ACHN (cell line): ENCODE measurements around the gene ZFPM1.
"Not testable (repeated sequence)": the region's sequence is repeated elsewhere in the genome, so short reads cannot be mapped to it uniquely, and the experiment has no call there.

Source experiments
- DNase-seq: peaks from one replicate; pipeline ENCODE4 v3.0.0-alpha.2; 2015
- in situ Hi-C: cut with HindIII; loops from 2 replicates; pipeline ENCODE4 v1.10.0; 2017; ENCODE audit warnings: low sequenced_read_pairs, low pct_ligation_motif_present, low pct_unique_long_range_greater_than_20kb

The ZFPM1 gene

GRCh38 chr16:88484505-88485365 is 31.7 kb downstream of the ZFPM1 start:
- no peak for DNase-seq
- in situ Hi-C loops = no loop called here

- in situ Hi-C loops, DNase-seq: not testable (repeated sequence)
Measured at GRCh38 chr16:88485366-88485741, 32.3 kb downstream of the ZFPM1 start.

DNA sequence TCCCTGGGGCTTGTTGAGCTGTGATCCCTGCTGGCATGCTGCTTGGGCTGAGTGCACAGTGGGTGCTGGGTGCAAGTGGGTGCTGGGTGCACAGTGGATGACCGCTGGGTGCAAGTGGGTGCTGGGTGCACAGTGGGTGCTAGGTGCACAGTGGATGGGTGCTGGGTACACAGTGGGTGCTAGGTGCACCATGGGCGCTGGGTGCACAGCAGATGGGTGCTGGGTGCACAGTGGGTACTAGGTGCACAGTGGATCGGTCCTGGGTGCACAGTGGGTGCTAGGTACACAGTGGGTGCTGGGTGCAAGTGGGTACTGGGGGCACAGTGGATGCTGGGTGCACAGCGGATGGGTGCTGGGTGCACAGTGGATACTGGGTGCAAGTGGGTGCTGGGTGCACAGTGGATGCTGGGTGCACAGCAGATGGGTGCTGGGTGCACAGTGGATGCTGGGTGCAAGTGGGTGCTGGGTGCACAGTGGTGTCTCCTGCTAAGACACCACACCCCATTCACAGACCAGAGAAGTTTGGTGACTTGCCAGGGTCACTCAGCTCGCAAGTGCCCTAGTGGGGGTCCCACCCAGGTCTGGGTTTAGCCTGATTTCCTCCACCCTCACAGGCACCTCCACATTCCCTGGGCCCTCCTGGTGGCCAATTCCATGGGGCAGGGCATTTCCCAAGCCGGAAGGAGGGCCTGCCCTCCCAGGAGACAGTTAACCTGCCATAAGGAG is 33.5 kb downstream of the ZFPM1 start:
- in situ Hi-C loops = no loop called here
- DNase-seq = no peak

DNA sequence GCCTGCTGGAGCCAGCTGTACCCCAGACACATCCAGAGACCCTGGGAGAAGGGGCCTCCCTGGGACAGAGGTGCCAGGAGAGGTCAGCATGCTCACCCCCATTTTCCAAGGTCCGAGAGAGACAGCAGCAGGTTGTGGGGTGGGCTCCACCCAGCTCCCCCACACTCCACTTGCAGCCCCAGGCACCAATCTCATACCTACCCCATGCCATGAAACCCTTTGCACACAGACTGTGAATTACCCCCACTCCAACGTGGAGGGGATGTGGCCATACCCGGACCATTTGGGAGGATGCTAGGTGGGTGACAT is 34.0 kb downstream of the ZFPM1 start:
- in situ Hi-C loops = no loop called here

DNA sequence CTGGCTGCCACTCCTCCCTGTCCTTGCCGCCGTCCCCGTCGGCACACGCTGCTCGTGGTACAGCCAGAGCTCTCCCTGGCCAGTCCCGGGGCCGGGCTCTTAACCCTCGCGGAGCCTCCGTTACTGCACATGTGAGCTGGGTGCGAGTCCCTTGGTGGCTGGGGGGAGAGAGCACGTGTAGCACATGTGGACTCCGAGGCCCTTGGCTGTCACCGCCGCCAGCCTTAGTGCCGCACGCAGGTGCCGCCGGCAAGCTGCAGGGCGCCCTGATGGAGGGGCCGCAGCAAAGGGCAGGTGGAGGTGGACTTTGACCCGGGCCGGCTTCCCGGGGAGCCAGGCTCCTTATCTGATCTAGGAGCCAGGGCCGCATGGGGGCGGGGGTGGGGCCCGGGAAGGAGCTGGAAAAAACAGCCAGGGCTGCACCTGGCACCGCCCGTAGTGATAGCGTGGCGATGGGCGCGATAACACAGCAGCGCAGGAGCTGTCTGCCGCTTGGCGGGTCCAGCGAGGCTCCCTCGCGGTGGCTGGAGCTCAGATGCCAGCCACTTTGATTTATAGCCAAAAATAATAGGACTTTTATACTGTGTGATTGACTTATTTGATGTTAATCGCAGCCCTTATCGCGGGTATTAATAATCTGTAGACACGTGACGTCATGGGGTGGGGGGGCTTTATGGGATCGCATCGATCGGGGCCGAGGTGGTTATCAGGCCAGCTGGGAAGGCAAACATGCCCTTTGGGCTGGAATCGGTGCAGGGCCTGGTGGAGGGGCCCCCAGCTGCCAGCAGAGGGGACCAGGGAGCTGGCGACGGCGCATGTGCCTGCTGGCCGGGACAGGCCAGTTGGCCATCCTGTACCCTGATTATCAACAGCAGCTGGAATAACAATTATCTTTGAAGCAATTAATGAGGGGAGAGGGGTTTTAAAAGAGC is 35.1 kb downstream of the ZFPM1 start:
- in situ Hi-C loops = no loop called here
- no peak for DNase-seq

More for the DNA sequence above, 34.0 kb downstream of the ZFPM1 start:
- DNase-seq = no peak

DNA sequence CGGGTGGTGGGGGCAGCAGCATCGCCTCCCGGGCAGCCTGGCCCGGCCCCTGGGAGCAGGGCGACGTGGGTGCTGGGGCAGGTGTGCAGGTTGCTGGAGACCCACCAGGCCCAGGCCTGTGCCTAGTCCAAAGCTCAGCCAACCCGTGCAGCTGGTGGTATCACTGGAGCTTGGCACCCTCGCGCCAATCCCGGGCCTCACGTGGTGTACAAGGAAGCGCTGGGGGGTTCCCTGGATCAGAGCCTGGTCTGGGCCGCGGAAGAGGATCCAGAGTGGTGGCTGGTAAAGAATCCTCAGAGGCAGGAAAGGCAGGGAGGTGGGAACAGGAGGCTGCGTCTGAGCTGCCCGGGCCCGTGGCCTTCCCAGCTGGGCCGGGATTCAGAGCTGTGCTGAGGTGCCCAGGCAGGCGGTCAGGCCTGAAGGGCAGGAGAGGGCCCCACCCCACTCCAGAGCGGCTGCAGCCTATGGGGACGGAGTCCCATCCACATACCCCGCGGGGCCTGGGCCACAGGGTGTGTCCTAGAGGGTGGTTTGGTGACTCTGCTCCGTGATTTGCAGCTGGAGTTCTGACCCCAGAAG is 36.2 kb downstream of the ZFPM1 start:
- in situ Hi-C loops = no loop called here
- DNase-seq = no peak

- in situ Hi-C loops = no loop called here
- no peak for DNase-seq
Measured at GRCh38 chr16:88491001-88491559, 38.0 kb downstream of the ZFPM1 start.

- no peak for DNase-seq
- in situ Hi-C loops = no loop called here
Measured at GRCh38 chr16:88491560-88492310, 38.7 kb downstream of the ZFPM1 start.

- no peak for DNase-seq
- in situ Hi-C loops = no loop called here
Measured at GRCh38 chr16:88493879-88494278, 40.8 kb downstream of the ZFPM1 start.

GRCh38 chr16:88494335-88495154 is 41.5 kb downstream of the ZFPM1 start:
- in situ Hi-C loops = no loop called here
- DNase-seq = no peak

- no peak for DNase-seq
- in situ Hi-C loops = no loop called here
Measured at GRCh38 chr16:88495268-88495772, 42.2 kb downstream of the ZFPM1 start.

DNA sequence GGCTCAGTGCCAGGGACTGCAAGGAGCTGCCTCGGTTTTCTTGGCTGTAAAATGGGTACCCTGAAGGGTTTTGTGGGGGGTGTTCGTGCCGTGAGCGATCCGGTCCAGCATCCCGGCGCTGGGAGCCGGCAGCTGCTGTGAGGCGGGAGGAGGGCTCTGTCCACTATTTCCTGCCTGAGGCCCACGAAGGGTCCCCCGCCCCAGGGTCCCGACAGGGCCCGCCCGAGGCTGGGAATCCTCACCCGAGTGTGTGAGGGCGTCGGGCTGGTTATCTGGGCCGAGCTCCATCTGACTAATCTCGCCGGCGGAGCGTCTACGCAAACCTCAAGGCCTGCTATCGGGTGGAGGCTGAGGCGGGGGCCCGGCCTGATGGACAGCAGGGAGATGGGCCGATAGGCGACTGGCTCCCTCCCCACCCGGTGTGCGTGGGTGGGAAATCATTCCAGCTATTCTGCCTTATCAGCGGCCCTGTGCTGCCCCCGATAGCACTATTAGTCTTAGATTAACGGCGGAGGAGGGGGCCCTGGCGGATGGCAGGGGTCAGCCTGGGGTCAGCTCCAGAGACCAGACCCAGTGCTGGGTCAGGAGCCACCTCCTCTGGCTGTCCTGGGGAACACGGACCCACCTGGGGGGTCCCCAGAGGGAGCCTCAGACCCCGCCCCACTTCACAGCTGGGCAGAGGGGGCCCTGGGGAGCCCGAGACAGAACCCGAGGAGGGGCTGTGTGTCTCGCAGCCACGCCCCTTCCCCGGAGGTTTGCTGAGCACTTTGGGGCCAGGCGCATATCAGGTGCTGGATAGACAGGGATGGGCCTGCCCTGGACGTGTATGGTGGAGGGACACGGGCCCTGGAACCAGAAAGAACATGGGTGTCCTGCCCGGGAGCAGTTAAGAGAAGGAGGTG is 44.7 kb downstream of the ZFPM1 start:
- DNase-seq = no peak
- in situ Hi-C loops = no loop called here

DNA sequence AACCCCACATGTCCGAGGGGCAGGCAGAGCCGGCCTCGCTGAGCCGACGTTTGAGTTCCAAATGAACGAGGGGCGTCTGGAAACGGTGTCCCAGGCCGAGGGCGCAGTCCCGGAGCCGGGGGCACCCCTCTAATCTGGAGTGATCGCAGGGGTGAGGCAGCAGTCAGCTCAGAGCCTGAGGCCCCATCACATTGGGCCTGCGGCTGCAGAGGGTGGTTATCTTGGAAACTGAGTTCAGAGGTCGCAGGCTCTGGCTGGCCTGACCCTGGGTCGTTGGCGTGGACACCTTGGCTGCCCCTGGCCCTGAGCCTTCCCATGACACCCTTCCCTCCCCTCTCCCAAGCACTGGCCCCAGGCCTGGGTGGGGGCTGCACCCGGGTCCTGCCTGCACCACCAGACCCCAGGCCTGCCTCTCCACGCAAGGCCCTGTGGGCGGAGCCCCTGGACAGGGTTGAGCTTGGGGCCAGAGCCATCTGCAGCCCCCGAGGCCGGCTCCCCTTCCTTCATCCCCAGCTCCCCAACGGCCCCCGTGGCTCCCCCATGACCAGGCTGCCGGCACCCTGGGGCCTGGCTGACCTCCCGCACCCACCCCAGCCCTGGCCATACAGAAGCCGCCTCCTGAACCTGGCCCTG is 45.6 kb downstream of the ZFPM1 start:
- in situ Hi-C loops = no loop called here
- no peak for DNase-seq

- DNase-seq = no peak
- in situ Hi-C loops = no loop called here
Measured at GRCh38 chr16:88499292-88499691, 46.2 kb downstream of the ZFPM1 start.

DNA sequence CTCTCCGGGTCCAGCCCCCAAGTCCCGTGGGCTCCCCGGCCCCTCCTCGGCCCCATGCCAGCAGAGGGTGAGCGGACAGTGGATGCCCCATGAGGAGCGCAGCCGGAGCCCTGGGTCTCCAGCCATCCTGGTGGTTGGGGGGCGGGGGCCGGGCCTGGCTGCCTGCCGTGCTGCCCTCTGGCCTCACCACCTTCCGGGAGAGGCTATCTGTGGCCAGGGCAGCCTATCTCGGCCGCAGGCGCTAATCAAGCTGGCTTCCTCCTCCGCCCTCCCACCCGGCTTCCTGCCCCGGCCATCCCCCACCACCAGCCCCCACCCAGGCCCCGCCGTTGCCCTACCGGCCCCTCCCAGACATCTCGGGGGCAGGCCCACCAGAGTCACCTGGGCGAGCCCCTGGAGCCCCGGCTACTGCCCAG is 46.8 kb downstream of the ZFPM1 start:
- DNase-seq = no peak
- in situ Hi-C loops = no loop called here
